DMS 273 (cell line): Measurements from ENCODE around the gene GALNT10.
"Not testable (repeated sequence)": the region's sequence is repeated elsewhere in the genome, so short reads cannot be mapped to it uniquely, and the experiment has no call there.

ENCODE experiments used
- DNase-seq: peaks from one replicate; lab custom pipeline; 2025; ENCODE audit not compliant: unreplicated experiment; lab: John Stamatoyannopoulos, UW

GALNT10 gene, protein sequence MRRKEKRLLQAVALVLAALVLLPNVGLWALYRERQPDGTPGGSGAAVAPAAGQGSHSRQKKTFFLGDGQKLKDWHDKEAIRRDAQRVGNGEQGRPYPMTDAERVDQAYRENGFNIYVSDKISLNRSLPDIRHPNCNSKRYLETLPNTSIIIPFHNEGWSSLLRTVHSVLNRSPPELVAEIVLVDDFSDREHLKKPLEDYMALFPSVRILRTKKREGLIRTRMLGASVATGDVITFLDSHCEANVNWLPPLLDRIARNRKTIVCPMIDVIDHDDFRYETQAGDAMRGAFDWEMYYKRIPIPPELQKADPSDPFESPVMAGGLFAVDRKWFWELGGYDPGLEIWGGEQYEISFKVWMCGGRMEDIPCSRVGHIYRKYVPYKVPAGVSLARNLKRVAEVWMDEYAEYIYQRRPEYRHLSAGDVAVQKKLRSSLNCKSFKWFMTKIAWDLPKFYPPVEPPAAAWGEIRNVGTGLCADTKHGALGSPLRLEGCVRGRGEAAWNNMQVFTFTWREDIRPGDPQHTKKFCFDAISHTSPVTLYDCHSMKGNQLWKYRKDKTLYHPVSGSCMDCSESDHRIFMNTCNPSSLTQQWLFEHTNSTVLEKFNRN

DNA sequence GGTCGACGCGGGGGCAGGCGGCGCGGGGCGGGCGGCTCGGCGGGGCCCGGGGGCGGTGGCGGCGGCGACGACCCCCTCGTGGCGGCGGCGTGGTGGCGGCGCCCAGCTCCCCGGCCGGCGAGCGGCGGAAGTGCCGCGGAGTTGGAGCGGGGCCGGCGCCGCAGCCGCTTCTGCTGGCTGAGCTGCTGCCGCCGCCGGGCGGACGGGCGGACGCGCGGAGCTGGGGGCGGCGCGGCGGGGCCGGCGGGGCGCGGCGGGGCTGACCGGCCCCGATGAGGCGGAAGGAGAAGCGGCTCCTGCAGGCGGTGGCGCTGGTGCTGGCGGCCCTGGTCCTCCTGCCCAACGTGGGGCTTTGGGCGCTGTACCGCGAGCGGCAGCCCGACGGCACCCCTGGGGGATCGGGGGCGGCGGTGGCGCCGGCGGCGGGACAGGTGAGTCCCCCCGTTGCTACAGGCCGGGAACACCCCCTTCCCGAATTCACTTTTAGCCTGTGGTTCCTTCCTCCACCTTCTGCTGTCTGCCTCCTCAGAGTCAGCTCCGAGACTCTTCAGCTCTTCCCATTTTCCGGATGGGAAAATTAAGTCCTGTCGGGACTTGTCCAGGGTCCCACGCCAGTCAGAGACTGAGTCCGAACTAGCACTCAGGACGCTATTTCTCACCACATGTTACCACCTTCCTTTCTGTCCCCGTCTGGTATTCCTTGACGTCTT, at the start of gene GALNT10:
Gene GALNT10, plus strand, starts transcription at position 139 of the 710 bp plus-strand sequence. Its CDS starts 134 bp downstream, at position 273.
- peak; percentile 90 for DNase-seq

DNA sequence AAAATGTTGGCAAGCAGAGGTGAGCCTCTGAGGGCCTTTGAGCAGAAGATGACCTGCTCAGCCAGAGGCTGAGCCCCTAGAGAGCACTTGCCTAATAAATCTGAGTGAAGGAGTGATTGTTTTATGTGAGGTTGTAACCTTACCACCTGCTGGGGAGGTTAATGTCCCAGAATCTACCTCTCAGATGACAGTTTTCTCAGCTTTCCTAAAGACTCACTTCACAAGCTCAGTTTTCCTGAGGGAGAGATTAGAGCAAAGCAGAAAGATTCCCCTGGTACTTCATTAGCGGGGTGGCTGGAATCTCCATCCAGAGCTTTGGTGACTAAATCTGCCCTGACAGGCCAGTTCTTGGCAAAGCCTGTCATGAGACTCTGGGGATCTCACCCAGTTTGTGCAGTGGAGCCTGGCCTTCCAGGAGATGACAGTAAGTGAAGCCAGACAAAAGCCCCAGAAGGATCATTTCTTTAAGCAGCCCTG, 48.8 kb upstream of the GALNT10 start:
- DNase-seq, result no peak

DNA sequence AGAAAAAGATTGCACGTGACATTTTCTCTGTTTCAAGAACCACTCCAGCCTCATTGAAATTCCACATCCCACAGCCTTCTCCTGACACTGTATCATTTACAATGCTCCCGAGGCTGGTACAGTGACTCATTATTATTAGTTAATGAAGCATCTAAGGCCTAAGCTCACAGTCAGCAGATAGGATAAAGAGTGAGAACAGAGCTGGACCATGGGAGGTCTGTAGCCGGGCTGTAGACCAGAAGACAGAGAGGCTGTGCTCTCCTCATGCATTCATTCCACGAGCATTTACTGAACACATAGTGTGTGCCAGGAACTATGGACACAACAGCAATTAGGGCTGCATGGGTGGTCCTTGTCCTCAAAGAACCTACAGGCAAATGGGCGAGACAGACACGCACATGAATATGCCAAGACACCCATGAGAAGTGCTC, 47.3 kb upstream of the GALNT10 start:
- DNase-seq, result no peak

DNA sequence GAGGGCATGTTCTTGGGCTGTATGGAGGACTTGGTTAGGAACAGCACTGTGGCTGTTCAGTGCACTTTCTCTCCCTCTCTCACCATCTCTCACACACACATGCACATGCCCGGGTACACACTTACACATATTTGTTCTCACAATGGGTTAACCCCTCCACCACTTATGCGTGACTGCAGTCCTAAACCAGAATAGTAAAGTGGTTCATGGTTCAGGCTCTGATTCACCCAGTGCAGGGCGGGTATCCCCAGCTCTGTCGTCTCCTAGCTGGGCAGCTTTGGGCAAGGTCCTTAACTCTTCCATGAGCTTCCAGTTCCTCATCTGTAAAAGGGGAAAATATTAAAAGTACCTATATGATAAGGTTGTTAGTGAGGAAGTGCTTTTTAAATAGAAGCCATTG, 45.3 kb upstream of the GALNT10 start:
- DNase-seq, result no peak

DNA sequence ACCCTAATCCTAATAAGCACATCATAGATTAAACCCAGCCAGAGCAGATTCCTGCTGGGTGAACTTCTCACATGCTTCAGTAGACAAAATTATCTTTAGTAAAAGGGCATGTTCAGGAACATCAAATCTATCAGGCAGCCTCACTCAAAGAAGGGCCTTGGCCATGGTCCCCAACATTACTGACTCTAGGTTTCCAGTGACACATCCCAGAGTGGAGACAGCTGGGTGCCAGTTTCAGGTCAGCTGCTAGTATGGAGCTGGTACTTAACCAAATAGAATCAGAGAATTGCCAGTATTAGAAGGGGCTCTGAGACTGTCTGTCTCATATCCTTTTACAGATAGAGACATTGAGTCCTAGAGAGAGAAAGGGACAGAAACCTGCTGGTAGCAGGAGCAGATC, 44.1 kb upstream of the GALNT10 start:
- DNase-seq, result no peak

DNA sequence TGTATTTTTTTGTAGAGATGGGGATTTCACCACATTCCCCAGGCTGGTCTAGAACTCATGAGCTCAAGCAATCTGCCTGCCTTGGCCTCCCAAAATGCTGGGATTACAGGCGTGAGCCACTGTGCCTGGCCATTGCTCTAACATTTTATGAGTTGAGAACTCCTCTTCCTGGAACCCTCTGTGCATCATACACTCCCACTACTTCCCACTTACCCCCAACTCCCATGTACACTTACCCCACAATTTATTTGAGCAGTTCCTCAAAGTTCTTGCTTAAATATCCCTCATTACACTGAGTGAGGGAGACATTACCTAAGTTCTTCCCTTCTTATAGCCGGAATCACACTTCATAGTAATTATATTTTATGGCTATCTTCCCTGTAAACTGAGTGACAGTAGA, 42.9 kb upstream of the GALNT10 start:
- no peak for DNase-seq

DNA sequence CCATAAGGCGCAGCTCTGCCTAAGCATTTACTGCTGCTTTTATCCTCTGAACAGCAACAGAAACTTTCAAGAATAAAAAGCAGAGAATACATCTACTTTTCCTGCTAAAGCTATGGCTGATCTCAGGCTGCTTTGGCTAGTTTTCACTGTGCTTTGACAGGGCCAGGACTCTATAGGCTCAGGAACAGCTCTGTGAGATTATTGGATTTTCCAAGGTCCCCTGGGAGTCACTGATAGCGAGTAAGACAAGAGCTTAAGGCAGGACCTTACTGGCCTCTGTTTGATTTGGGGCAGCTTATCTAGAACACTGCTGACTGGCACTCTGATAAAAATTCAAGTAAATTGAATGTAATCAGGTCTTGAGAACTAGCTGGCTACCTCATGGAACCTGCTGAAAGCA, 40.1 kb upstream of the GALNT10 start:
- not testable (repeated sequence) for DNase-seq

DNA sequence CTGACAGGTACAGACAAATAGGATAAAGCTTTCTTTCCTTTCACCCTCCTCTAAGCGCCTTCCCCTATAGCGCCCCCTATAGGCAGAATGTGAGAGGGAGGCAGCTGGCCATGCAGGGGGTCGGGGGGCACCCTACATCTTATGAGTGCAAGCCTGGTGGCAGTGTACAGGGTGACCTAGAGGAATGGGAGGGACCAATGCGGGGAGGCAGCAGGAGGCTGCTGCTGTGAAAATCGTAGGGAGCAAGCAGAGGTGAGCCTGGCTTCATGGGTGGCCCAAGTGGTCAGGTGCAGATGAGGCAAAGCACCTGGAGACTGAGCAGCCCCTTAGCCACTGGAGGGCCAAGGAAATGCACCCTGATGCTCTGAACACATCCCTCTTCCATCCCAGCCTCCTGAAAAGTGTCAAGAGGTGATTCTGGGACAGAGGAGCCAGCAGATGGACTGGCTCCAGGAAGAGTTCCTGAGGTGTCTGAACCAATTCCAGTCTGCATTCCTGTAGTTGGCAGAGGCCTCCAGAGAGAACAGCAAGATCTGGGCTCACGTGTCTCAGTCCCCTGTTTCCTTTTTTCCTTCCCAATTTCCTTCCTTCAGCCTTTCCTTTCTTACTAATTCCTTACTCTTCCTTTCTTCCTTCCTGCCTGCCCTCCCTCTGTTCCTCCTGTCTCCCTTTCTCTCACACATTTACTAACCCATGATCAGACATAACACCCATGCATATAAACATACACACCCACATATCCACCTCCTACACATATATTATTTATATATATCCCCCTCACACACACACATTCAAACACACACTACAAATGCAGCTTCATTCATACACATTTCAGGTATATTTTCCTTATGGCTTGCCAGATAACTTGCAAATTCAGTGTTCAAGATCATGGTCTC, 32.8 kb upstream of the GALNT10 start:
- peak; percentile 31 for DNase-seq

DNA sequence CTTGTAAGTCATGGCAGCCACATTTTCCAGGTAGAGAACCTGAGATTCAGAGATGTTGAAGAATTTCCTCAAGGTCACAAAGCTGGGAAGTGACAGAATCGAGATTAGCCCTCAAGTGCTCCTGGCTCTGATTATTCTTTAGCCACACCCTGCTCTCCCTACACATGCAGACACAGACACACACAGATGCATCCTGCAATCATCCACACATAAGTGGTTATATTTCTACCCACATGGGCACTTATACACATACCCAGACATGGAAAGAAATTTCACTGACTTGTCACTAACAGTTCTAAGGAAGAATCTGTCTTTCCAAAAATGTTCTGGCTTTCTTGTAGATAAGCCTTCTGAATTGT, 32.2 kb upstream of the GALNT10 start:
- DNase-seq, result no peak

DNA sequence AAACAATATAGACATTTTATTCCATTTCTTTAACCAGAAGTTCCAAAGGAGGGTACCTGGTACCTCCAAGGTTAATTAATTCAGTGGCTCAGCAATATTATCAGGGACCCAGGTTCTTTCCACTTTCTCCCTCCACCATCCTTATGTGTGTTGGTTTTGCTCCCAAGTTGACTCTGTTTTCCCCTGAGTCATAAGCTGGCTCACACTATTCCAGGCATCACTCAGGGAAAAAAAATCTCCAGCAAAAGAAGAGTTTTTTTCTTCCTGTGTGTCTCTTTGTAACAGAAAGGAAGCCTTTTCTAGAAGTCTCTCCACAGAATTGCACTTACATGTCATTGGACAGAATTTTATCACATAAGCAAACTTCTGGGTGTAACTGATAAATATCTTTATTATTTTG, 31.2 kb upstream of the GALNT10 start:
- no peak for DNase-seq

DNA sequence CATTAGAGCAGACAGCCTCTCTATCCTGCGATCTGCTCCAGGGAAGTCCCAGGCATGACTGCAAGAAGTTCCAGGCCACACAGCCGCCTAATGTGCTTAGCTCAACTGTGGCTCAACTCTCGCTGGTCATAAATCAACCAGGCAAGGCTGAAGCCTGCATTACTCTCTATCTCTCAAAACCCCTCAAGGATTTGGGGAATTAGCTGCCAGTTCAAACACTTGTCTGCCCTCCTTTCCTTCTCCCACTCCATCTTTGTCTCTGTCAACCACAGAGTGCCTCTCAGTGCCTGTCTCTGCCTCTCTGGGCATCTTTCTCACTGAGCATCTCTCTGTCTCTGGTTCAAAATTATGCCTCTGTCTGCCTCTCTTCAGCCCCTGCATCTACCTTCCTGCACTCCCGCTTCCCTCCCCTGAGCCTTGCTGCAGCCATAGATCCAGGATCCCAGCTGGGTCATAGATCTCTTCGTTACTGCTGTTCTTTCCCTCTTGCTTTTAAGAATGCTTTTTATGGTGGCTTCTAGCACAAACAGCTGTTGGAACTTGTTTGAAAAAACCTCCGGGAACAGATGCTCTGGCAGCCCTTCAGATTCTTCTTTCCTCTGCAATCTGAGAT, 27.9 kb upstream of the GALNT10 start:
- DNase-seq, result peak; percentile 76

DNA sequence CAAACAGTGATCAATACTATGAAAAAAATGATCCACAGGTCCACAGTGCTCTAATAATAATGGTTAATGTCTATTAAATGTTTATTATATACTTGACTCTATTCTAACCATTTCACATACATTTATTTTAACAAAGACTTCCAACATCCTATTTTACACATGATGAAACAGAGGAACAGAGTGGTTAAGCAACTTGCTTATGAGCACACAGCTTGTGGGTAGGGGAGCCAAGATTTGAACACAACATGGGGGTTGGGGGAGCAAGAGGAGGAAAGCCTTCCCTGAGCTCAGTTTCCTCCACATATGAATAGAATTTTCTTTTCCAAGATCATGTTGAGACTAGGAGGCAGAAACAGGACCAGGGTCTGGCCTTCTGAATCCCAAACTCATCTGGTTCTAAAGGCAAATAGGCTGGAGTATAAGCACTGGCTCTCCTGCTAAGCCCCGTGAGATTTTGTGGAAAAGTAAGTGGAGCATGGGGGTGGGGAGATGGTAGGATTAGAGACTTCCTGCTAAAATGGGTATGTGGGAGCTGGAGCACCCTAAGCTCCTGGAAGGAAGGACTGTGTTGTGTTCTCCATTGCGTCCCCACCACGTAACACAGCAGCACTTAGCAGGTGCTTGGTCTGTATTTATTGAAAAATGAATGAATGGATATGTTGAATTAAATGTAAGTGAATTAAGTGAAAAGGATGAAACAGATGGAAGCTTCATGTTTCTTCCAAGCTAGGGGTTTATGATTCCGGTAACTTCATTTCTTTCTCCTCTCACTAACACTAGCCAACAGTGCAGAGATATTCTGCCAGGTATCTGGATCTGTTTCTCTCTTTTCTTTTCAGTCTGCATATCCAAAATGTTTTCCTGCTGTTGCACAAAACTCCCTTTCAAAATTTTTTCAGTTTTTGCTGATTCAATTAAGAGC, 26.9 kb upstream of the GALNT10 start:
- DNase-seq, result no peak

DNA sequence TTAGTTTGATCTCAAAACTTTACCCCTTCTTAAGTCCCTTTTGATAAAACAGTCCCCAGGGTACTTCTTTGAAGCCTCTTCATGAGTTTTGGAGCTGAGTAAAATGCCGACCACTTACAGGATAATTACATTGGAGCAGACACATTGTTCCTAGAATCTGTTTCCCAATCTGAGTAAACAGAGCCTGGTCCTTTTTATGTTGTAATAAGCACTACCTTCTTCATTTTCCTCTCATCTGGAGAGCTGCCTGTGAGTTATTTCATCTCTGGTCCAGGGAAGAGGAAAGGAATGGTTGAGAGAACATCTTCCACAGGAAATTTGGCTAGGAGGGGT, 26.3 kb upstream of the GALNT10 start:
- DNase-seq, result no peak

DNA sequence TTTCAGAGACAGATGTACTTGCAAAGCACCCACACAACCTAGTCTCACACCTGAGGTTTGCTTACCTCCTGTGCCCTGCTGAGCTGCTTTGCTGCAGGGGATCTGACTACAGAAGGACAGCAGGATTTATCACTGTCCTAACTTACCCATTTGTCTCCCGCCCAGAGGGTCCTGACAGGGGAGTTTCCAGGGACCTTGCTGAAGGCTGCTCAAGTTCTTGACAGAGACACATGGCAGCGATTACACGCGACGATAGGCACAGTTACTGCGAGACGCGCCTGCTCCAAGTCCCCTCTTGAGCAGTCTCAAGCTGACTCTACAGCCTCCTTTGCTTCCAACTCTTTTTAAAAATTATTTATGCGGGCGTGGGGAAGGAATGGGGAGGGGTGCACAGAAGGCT, 24.6 kb upstream of the GALNT10 start:
- DNase-seq, result no peak

DNA sequence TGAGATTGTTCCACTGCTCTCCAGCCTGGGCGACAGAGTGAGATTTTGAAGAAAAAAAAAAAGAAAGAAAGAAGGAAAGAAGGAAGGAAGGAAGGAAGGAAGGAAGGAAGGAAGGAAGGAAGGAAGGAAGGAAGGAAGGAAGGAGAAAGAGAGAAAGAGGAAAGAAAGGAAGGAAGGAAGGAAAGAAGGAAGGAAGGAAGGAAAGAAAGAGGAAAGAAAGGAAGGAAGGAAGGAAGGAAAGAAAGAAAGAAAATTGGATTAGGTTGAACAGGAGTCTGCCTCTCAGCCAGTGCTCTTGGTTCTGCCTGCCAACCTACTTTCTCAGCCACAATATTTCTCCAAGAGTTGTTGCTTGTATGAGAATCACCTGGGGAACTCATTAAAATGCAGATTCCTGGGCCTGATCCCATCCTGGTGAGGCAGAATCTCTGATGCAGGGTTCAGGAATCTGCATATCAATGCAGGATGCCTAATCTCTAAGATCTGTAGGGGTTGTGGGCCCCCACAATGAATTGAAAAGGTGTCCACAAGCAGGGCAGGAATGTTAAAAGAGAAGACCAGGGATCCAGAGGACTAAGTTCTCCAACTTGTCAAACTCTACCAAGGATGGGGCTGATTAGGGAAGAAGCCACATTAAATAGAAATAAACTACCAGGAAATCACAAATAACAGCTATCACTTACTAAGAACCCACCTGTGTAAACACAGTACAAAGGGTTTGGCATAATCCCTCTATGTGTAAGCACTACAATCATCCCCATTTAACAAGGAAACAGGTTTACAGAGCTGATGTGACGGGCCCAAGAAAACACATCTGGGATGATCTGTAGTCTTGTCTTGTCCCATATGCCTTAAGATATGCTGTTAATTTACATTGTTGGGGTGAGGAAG, 23.4 kb upstream of the GALNT10 start:
- DNase-seq, result no peak

DNA sequence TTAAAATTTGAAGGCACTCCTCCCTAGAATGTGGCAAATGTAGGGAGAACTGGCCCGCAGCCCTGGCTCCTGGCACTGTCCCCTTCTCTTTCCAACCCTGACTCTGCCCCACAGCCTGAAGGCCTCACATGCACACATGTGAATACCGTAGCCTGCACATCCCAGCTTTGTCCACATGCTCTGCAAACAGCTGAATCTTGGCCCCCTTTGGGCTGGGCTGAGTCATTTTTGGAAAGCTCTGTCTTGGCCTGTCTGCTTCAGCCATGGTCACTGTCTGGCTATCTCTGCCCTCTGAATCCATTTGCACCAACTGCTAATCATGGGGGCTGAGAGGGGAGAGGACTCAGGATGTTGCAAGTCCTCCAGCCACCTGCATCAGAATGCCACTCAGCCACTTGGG, 22.1 kb upstream of the GALNT10 start:
- no peak for DNase-seq

DNA sequence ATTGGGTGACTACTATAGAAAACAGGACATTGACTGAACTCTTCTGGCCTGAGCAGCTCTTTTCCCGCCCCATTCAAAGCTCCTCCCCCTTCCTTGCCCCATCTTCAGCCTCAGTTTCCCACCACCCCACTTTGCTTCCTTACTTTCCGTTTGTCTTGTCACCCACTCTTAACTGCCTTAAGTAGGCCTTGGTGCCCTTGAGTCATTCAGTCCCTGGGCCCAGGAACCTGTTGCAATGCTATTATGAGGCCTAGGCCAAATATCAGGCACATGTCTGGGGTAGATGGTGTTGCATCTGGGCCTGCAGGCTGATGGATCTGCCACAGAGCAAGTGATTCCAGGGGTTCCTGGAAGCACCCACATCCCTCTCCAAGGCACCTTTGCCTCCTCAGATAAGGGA, 17.7 kb upstream of the GALNT10 start:
- DNase-seq, result no peak

DNA sequence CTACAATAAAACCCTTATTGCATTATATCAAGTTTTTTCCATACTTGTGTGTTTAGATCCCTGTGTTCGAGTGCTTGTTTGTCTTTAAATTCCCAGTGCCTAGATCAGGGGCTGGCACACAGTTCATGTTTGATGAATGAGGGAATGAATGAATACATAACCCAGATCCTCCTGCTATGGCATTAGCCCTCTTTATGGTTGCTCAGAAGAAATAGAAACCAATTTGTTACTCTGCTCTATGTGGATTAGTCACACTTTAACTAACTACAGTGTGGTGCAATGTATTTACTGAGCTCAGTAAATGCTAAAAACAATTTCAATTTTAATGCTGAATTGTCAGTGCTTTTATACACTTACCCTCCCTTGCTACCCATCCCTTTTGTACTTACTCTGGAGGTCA, 16.4 kb upstream of the GALNT10 start:
- no peak for DNase-seq

DNA sequence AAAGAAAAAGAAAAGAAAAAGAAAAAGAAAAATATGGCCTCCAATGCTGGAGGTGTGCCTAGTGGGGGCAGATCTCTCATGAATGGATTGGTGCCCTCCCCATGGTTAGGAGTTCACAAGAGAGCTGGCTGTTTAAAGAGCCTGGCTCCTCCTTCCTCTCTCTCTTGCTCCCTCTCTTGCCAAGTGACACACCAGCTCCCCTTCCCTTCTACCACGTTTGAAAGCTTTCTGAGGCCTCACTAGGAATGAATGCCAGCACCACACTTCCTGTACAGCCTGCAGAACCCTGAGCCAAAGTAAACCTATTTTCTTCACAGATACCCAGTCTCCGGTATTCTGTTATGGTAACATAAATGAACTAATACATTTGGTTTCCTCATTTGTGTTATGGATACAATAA, 14.4 kb upstream of the GALNT10 start:
- DNase-seq, result no peak
